Fibroblast of lung (primary cell): Measurements from ENCODE around the gene EFCC1. TPM values are rescaled to one million over a fixed set of nuclear protein-coding genes. Genes with fewer than 3 reads are reported as not detected.

Source experiments
- DNase-seq, 2 donors: peaks; one replicate each; pipeline versions ENCODE4 v3.0.0 to v3.0.0-alpha.2; 2010; ENCODE audit warnings: low read depth in 2 of 2
- H2AFZ ChIP-seq: 2 replicates; pipeline ENCODE4 v1.5.1; 2012; ENCODE audit warnings: low read length, control low read depth, inconsistent platforms
- H3K27ac ChIP-seq: 2 replicates; pipeline ENCODE4 v1.5.1; 2011; ENCODE audit warnings: low read length, control low read depth; ENCODE audit not compliant: insufficient read depth
- H3K27me3 ChIP-seq: 2 replicates; pipeline ENCODE4 v1.5.1; 2011; ENCODE audit warnings: mild to moderate bottlenecking, low read length; ENCODE audit not compliant: control insufficient read depth, insufficient read depth
- H3K36me3 ChIP-seq: 2 replicates; pipeline ENCODE4 v1.5.1; 2011; ENCODE audit warnings: low read length; ENCODE audit not compliant: control insufficient read depth, insufficient read depth
- H3K4me1 ChIP-seq: 2 replicates; pipeline ENCODE4 v1.5.1; 2011; ENCODE audit warnings: low read length; ENCODE audit not compliant: control insufficient read depth, insufficient read depth; ENCODE audit errors: extremely low read depth
- H3K4me2 ChIP-seq: 2 replicates; pipeline ENCODE4 v1.5.1; 2011; ENCODE audit warnings: low read length, control low read depth; ENCODE audit not compliant: insufficient read depth; ENCODE audit errors: extremely low read depth
- H3K4me3 ChIP-seq, 4 experiments: fragments of 200-600 bp in 1 of 4; sonication (generic) in 1 of 4; replicated peaks in 1 of 4; 2 replicates each; pipeline ENCODE4 v1.5.1; 2011 to 2016; ENCODE audit warnings: low read length in 4 of 4, low read depth in 3 of 4, mild to moderate bottlenecking in 3 of 4, control low read depth in 2 of 4, inconsistent platforms in 1 of 4, mixed read lengths in 1 of 4; ENCODE audit not compliant: insufficient read depth in 1 of 4; ENCODE audit errors: control extremely low read depth in 1 of 4
- H3K79me2 ChIP-seq: 2 replicates; pipeline ENCODE4 v1.5.1; 2012; ENCODE audit warnings: mild to moderate bottlenecking, low read length, inconsistent platforms; ENCODE audit not compliant: control insufficient read depth, insufficient read depth
- H3K9ac ChIP-seq: 2 replicates; pipeline ENCODE4 v1.5.1; 2011; ENCODE audit warnings: mild to moderate bottlenecking, low read length, control low read depth; ENCODE audit not compliant: insufficient read depth
- H3K9me3 ChIP-seq: 2 replicates; pipeline ENCODE4 v1.5.1; 2012; ENCODE audit warnings: low read depth, low read length; ENCODE audit not compliant: control insufficient read depth, insufficient read depth
- H4K20me1 ChIP-seq: 2 replicates; pipeline ENCODE4 v1.5.1; 2011; ENCODE audit warnings: low read length; ENCODE audit not compliant: control insufficient read depth, insufficient read depth; ENCODE audit errors: extremely low read depth
- CTCF ChIP-seq, 2 donors: IDR thresholded peaks in 1 of 2; conservative IDR thresholded peaks in 1 of 2; 1 replicate in 1 of 2; 2 replicates in 1 of 2; pipeline ENCODE4 v1.5.1; 2011 to 2012; ENCODE audit warnings: low read length in 2 of 2, control low read depth in 1 of 2, inconsistent platforms in 1 of 2, low read depth in 1 of 2, mild to moderate bottlenecking in 1 of 2
- EZH2 ChIP-seq: IDR thresholded peaks from 2 replicates; pipeline ENCODE4 v1.5.1; 2012; ENCODE audit warnings: low read length, control low read depth, mild to moderate bottlenecking; ENCODE audit errors: missing control alignments
- polyA plus RNA-seq, 2 donors: library from polyadenylated mRNA; depleted of rRNA in 1 of 2; stranded (reverse) in 1 of 2; unstranded in 1 of 2; fragments of >200 nt; gene quantifications; 2 replicates each; pipeline ENCODE4 v1.2.1, GENCODE V29; 2011 to 2012; ENCODE audit warnings: missing spikeins in 1 of 2
- total RNA-seq: library from RNA; depleted of rRNA; stranded (reverse); fragments of >200 nt; gene quantifications from 2 replicates; pipeline ENCODE4 v1.2.1, GENCODE V29; 2014

Gene EFCC1
- total and polyA plus RNA-seq, 2 donors (not counting 1 experiment from before 2014, with no cell fraction given), result not detected

DNA sequence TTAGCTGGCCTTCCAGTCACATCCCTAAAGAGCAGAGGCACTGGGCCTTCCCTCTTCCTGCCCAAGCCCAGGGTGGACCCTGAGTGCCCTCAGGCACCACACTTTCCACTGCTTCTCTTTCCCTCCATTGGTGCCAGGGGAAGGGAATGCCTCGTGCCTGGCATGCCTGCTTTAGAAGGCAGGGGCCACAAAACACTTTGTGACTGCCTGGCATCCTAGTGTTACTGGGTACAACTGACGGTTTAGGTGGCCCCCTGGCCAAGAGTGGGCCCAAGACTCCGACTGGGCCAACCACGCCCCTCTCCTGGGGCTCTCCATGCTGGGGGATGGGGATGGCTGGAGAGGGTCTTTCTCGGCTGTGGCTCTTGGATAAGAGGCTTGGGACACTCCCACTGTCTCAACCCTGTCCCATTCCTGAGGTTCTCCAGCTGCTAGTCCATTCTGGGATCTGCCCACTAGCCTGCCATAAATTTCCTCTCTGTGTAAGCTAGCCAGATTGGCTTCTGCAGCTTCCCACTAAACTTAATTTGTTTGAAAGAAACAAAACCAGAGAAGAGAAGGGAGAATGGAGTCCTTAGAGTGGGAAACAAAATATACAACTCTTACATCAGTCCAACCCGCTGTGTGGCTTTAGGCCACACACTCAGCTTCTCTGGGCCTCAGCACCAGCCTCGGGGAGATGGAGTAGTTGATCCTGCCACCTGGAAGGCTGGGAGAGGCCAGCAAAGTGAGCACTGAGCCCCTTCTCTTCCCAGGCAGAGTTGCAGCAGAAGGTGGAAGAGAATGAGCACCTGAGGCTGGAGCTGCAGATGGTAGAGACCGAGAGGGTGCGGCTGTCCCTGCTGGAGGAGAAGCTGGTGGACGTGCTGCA lies 35.4 kb downstream of the EFCC1 start:
- Histone ChIP-seq H3K79me2 (no peaks in the 10 kb centered on the region), H3K4me1 (no peaks in the 10 kb centered on the region), H3K27ac (no peak overlapping the region), H3K36me3 (no peaks in the 10 kb centered on the region), H3K27me3 (peaks cover 11% of the 10 kb centered on the region), H3K4me3 (no peak overlapping the region), H4K20me1 (no peaks in the 10 kb centered on the region), H3K9ac (no peak overlapping the region), H3K4me2 (no peak overlapping the region), H3K9me3 (no peaks in the 10 kb centered on the region), H2AFZ (no peak overlapping the region)
- TF ChIP-seq CTCF (conservative IDR thresholded peaks at IDR 0.05 in 1 of 2, IDR thresholded peaks at IDR 0.05 in 1 of 2; ENCODE audit: low read depth in 1 of 2, low read length in 2 of 2) (no peak), EZH2 (no peak)
- no peak for DNase-seq

DNA sequence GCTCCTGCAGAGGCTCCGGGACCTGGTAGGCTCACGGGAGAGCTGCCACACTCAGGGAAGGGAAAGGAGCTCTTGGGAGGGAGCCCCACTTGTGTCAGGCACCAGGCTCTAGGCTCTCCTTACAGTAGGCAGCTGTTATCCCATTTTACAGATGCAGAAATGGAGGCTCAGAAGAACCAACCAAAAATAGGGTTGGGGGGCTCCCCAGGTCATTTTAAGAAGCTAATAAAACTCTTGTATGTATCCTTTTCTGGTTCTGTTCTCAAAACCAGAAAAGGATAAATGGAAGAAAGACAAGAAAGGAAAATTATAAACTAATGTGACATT lies 36.0 kb downstream of the EFCC1 start:
- no peak for DNase-seq
- Histone ChIP-seq H3K27me3 (peaks cover 11% of the 10 kb centered on the region), H3K4me2 (no peak overlapping the region), H2AFZ (no peak overlapping the region), H3K36me3 (no peaks in the 10 kb centered on the region), H3K79me2 (no peaks in the 10 kb centered on the region), H3K4me1 (no peaks in the 10 kb centered on the region), H3K9me3 (no peaks in the 10 kb centered on the region), H3K9ac (no peak overlapping the region), H3K27ac (no peak overlapping the region), H3K4me3 (no peak overlapping the region), H4K20me1 (no peaks in the 10 kb centered on the region)
- no peak for TF ChIP-seq EZH2
- TF ChIP-seq CTCF (conservative IDR thresholded peaks at IDR 0.05 in 1 of 2, IDR thresholded peaks at IDR 0.05 in 1 of 2; ENCODE audit: low read depth in 1 of 2, low read length in 2 of 2), result no peak

DNA sequence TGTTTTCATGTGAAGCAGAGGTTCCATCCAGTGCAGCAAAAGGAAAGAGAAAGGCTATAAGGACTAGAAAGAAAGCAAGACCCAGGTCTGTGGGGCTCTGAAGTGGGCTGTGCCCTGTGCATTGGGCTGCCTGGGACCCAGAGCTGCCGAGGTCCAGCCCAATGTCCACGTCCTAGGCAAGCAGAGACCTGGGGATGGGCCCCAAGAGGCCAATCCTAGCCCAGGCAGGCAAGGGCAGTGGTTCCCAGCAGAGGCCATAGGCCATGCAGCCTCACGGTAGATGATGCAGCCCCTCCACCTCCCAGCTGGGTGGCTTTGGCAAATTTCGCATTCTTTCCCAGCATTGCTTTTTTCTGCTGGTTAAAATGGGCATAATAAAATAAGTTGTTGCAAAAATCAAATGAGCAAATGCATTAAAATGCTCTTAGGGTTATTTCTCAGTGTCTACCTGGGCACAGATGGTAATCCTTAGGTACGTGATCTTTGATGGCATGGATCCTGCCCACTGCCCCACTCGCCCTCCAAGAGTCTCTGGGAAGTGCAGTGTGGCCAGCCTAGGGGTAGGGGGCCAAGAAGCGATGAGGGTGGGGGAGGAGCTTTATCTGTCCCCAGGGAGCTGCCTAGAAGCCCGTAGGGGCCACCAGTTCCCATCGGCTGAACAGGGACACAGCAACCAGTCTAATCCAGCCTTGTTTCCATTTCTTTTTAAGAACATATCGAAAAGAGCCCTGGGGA lies 37.2 kb downstream of the EFCC1 start:
- DNase-seq, result no peak
- no peak overlapping the region for H3K9ac ChIP-seq
- peaks cover 11% of the 10 kb centered on the region for H3K27me3 ChIP-seq

More for the DNA sequence above, 37.2 kb downstream of the EFCC1 start:
- no peaks in the 10 kb centered on the region for H3K79me2 ChIP-seq
- no peaks in the 10 kb centered on the region for H3K9me3 ChIP-seq
- no peaks in the 10 kb centered on the region for H3K36me3 ChIP-seq
- no peaks in the 10 kb centered on the region for H4K20me1 ChIP-seq
- TF ChIP-seq EZH2 (no peak), CTCF (conservative IDR thresholded peaks at IDR 0.05 in 1 of 2, IDR thresholded peaks at IDR 0.05 in 1 of 2; ENCODE audit: low read depth in 1 of 2, low read length in 2 of 2) (no peak)
- no peak overlapping the region for H2AFZ ChIP-seq
- H3K4me2 ChIP-seq, result no peak overlapping the region
- H3K27ac ChIP-seq, result no peak overlapping the region
- H3K4me1 ChIP-seq, result no peaks in the 10 kb centered on the region
- no peak overlapping the region for H3K4me3 ChIP-seq
